Measurements from ENCODE around the gene NLGN3.

Gene NLGN3

DNA sequence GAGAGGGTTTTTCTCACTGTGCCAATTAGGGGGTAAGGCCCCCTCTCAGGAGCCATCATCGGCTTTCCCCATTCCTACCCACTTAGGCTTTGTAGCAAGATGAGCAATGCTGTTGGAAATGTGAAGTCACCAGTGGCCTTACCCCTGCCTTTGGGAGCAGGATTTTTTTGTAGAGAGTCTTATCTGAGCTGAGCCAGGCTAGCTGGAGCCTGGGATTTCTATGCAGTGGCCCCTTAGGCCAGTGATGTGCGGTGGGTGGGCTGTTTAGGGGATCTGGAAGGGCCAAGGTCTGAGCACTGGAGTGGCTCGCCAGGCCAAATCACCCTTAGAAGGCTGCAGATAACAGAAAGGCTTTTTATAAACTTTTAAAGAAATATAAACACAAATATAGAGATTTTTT, 42.3 kb upstream of the NLGN3 start:
- H3F3A ChIP-seq (ENCODE audit: low read depth), result 0 out of 2 replicates have a peak, but pooled peaks cover 7% of the 10 kb centered on the region
- no peaks in the 10 kb centered on the region for H3K36me3 ChIP-seq (ENCODE audit: insufficient read depth, low read length)
- H4K20me1 ChIP-seq (ENCODE audit: insufficient read depth, low read length, poor library complexity, severe bottlenecking), result no peaks in the 10 kb centered on the region
- H3K9me3 ChIP-seq (ENCODE audit: insufficient read depth, low read depth, low read length), result no peaks in the 10 kb centered on the region
- no peak overlapping the region for H3K4me3 ChIP-seq (ENCODE audit: low read length, poor library complexity, severe bottlenecking)
- no peaks in the 10 kb centered on the region for H3K9me2 ChIP-seq (replicated peaks; ENCODE audit: low read depth, low read length)
- TF ChIP-seq, protein P1, sequence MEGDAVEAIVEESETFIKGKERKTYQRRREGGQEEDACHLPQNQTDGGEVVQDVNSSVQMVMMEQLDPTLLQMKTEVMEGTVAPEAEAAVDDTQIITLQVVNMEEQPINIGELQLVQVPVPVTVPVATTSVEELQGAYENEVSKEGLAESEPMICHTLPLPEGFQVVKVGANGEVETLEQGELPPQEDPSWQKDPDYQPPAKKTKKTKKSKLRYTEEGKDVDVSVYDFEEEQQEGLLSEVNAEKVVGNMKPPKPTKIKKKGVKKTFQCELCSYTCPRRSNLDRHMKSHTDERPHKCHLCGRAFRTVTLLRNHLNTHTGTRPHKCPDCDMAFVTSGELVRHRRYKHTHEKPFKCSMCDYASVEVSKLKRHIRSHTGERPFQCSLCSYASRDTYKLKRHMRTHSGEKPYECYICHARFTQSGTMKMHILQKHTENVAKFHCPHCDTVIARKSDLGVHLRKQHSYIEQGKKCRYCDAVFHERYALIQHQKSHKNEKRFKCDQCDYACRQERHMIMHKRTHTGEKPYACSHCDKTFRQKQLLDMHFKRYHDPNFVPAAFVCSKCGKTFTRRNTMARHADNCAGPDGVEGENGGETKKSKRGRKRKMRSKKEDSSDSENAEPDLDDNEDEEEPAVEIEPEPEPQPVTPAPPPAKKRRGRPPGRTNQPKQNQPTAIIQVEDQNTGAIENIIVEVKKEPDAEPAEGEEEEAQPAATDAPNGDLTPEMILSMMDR (conservative IDR thresholded peaks at IDR 0.05; ENCODE audit: low read length), result no peak
- TF ChIP-seq EZH2phosphoT487 (IDR thresholded peaks at IDR 0.05; ENCODE audit: borderline replicate concordance), result no peak
- H3K79me2 ChIP-seq (ENCODE audit: insufficient read depth, low read length), result peaks cover 47% of the 10 kb centered on the region
- peak overlapping the region; percentile 97 for H3K9ac ChIP-seq (ENCODE audit: low read depth, low read length, poor library complexity, severe bottlenecking)
- no peak overlapping the region for H2AFZ ChIP-seq (ENCODE audit: low read length)
- peaks cover 77% of the 10 kb centered on the region for H3K4me1 ChIP-seq (ENCODE audit: insufficient read depth, low read length, poor library complexity, severe bottlenecking)
- H3K4me2 ChIP-seq (ENCODE audit: low read depth, low read length, poor library complexity, severe bottlenecking), result peak overlapping the region; percentile 99
- H3K27me3 ChIP-seq (ENCODE audit: insufficient read depth, low read length, poor library complexity, severe bottlenecking), result no peaks in the 10 kb centered on the region

DNA sequence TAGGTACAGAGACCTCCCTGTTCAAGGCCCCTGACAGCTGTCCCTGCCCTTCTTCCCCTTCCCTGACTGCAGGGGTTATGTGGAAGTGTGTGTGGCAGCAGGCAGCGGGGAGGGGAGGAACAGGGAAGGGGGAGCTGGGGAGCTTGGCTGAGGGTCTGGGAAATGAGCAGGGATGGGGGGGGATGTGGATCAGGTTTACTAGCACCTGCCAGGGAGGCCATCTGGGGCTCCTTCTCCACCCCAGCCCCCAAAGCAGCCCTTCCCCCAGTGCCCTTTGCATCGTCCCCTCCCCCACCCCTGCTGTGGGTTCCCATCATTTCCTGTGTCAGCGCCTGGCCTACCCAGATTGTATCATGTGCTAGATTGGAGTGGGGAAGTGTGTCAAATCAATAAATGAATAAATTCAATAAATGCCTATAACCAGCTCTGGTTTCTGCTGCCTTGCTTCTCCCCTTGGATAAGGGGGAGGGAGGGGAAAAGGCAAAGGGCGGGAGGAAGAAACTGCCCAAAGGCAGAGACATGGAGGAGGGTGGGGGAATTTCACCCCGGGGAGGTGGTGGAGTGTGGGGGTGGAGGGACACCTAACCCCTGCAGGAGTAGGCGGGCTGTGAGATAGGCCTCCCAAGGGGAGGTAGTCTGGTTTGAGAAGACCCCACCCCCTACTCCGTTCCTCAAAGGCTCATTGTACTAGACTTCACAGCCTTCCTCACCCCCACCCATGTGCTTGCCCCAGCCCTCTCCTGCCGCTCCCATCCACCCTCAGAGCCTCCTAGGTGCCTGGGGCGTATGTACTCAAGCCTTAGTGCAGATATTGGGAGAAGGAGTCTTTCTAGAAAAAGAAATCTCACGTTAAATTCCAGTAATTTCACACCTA, 41.3 kb upstream of the NLGN3 start:
- Histone ChIP-seq H3K9ac (ENCODE audit: low read depth, low read length, poor library complexity, severe bottlenecking) (peak overlapping the region; percentile 97), H3K9me3 (ENCODE audit: insufficient read depth, low read depth, low read length) (no peaks in the 10 kb centered on the region), H3K4me2 (ENCODE audit: low read depth, low read length, poor library complexity, severe bottlenecking) (peak overlapping the region; percentile 99), H2AFZ (ENCODE audit: low read length) (no peak overlapping the region), H3K9me2 (replicated peaks; ENCODE audit: low read depth, low read length) (no peaks in the 10 kb centered on the region), H3K36me3 (ENCODE audit: insufficient read depth, low read length) (no peaks in the 10 kb centered on the region), H3K27me3 (ENCODE audit: insufficient read depth, low read length, poor library complexity, severe bottlenecking) (no peaks in the 10 kb centered on the region), H3K4me3 (ENCODE audit: low read length, poor library complexity, severe bottlenecking) (peak overlapping the region; percentile 85), H4K20me1 (ENCODE audit: insufficient read depth, low read length, poor library complexity, severe bottlenecking) (no peaks in the 10 kb centered on the region), H3K4me1 (ENCODE audit: insufficient read depth, low read length, poor library complexity, severe bottlenecking) (peaks cover 74% of the 10 kb centered on the region), H3F3A (ENCODE audit: low read depth) (peaks cover 8% of the 10 kb centered on the region), H3K79me2 (ENCODE audit: insufficient read depth, low read length) (peaks cover 56% of the 10 kb centered on the region)
- TF ChIP-seq, protein P1 (conservative IDR thresholded peaks at IDR 0.05; ENCODE audit: low read length), result no peak
- TF ChIP-seq EZH2phosphoT487 (IDR thresholded peaks at IDR 0.05; ENCODE audit: borderline replicate concordance), result no peak

DNA sequence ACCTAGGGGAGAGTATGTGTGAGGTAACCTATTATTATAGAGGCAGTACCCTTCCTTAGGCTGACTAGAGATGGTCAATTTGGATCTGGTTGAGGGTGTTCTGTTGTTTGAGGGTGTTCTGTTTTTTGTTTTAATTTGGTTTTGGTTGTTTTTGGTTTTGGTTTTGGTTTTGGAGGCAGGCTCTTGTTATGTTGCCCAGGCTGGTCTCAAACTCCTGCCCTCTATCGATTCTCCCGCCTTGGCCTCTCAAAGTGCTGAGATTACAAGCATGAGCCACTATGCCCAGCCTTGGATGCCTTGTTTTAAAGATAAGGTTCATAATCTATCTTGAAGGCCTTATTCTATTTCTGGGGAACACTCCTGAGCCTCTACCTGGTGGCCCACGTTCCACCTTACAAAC, 39.0 kb upstream of the NLGN3 start:
- TF ChIP-seq, protein P1 (conservative IDR thresholded peaks at IDR 0.05; ENCODE audit: low read length), result no peak
- TF ChIP-seq EZH2phosphoT487 (IDR thresholded peaks at IDR 0.05; ENCODE audit: borderline replicate concordance), result no peak
- Histone ChIP-seq H3K4me1 (ENCODE audit: insufficient read depth, low read length, poor library complexity, severe bottlenecking) (peaks cover 61% of the 10 kb centered on the region), H3K4me3 (ENCODE audit: low read length, poor library complexity, severe bottlenecking) (peak overlapping the region; percentile 96), H3K27me3 (ENCODE audit: insufficient read depth, low read length, poor library complexity, severe bottlenecking) (no peaks in the 10 kb centered on the region), H3K9ac (ENCODE audit: low read depth, low read length, poor library complexity, severe bottlenecking) (peak overlapping the region; percentile 100), H3K79me2 (ENCODE audit: insufficient read depth, low read length) (peaks cover 70% of the 10 kb centered on the region), H3K9me3 (ENCODE audit: insufficient read depth, low read depth, low read length) (no peaks in the 10 kb centered on the region), H3K9me2 (replicated peaks; ENCODE audit: low read depth, low read length) (no peaks in the 10 kb centered on the region), H3K36me3 (ENCODE audit: insufficient read depth, low read length) (no peaks in the 10 kb centered on the region), H2AFZ (ENCODE audit: low read length) (no peak overlapping the region), H3F3A (ENCODE audit: low read depth) (peaks cover 11% of the 10 kb centered on the region), H4K20me1 (ENCODE audit: insufficient read depth, low read length, poor library complexity, severe bottlenecking) (no peaks in the 10 kb centered on the region), H3K4me2 (ENCODE audit: low read depth, low read length, poor library complexity, severe bottlenecking) (peak overlapping the region; percentile 100)
